Omental fat pad (tissue), 4 donors: ENCODE data around the gene ANKRD39. TPM values are rescaled to one million over a fixed set of nuclear protein-coding genes. Genes with fewer than 3 reads are reported as not detected.

Experiments
- ATAC-seq: fragments of 150-250 bp; one replicate; pipeline ENCODE4 v1.9.1; 2016; ENCODE audit warnings: mild to moderate bottlenecking, moderate library complexity; ENCODE audit not compliant: low FRiP score
- DNase-seq: peaks from one replicate; pipeline ENCODE4 v3.0.0-alpha.2; 2019; ENCODE audit warnings: low spot score
- total RNA-seq, 4 donors: library from RNA; depleted of rRNA; stranded (reverse); fragments of >200 nt; gene quantifications; one replicate each; pipeline ENCODE4 v1.1.0, GENCODE V29; 2016
- TF ChIP-seq, protein P1 (sequence below), 3 donors: fragments of 450-650 bp; IDR thresholded peaks; one replicate each; pipeline ENCODE4 v1.5.1; 2016 to 2017; ENCODE audit warnings: antibody characterized with exemption in 3 of 3, mild to moderate bottlenecking in 3 of 3, moderate library complexity in 2 of 3

Gene ANKRD39
- total RNA-seq, 4 donors from 2014 or later: 6.6 to 15.3 (median 10.3) TPM

DNA sequence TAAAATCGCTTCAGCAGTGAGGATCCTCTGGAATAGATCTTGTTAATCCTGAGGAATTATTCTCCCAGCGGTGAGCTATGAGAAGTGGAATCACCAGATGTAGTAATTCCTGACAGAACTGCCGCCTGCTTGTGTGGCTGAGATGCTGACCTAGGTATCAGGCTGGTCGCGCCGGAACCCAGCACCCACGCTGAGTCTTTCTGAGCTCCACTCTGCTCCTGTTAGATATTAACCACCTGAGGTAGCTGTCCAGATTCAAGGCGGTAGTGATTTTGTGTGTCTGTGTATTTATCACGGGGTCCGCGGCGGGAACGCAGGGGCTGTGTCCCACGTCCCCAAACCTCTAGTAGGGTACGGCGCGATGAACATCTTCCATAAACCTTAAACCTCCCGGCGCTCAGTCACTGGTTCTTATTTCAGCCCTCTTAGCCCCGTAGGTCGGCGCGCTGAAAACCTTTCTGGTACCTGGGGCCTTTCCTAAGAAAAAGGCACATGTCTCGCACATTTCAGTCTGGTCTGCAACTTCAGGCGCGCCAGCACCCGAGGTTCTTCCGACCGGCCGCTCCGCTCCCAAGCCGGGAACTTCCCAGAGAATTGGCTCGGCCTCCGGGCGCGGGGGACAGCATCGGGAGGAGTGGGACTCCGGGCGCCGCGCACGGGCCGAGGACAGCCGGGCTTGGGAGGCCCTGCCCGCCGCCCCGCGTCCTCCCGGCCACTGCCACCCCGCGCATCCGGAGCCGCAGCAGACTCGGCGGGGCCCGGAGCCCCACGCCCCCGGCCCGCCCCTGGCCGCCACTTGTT lies 42.3 kb downstream of the ANKRD39 start:
- TF ChIP-seq, protein P1, sequence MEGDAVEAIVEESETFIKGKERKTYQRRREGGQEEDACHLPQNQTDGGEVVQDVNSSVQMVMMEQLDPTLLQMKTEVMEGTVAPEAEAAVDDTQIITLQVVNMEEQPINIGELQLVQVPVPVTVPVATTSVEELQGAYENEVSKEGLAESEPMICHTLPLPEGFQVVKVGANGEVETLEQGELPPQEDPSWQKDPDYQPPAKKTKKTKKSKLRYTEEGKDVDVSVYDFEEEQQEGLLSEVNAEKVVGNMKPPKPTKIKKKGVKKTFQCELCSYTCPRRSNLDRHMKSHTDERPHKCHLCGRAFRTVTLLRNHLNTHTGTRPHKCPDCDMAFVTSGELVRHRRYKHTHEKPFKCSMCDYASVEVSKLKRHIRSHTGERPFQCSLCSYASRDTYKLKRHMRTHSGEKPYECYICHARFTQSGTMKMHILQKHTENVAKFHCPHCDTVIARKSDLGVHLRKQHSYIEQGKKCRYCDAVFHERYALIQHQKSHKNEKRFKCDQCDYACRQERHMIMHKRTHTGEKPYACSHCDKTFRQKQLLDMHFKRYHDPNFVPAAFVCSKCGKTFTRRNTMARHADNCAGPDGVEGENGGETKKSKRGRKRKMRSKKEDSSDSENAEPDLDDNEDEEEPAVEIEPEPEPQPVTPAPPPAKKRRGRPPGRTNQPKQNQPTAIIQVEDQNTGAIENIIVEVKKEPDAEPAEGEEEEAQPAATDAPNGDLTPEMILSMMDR (IDR thresholded peaks at IDR 0.05): no peak
- ATAC-seq (peak; percentile 37), DNase-seq (no peak)

DNA sequence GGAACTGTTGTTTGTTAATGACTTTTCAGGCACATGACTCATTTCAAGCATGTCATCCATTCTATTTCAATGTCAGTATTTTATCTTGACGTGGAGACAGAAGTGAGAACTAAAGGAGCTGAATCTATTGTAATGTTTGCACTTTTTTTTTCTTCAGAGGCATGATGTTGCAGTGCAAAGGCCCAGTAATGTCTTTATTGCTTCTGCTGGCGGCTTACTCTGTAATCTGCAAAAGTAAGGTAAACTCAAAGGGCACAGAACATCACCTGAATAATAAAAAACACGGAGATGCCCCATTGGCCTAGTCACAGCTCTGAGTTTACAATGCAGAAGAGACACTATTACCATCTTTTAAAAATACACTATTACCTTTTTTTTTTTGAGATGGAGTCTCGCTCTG lies 44.2 kb downstream of the ANKRD39 start:
- DNase-seq: no peak
- TF ChIP-seq, protein P1 (IDR thresholded peaks at IDR 0.05): no peak
- no peak for ATAC-seq

DNA sequence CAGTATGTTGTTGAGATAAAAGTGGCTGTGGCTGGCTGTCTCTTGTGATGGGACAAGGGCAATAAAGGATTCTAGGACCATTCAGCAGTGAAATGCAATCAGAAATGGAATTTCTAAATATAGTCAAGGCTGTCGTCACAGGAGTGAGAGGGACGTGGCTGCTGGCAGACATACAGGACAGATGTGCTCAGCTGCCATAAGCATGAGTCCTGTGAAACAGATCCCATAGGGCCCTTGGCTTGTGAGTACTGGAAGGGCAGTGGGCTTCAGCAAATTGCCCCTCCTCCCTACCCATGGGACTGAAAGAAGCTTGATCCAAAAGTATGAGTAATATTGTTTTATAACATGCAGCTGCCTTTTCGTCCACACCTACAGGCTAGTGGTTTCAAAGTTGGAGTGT lies 45.9 kb downstream of the ANKRD39 start:
- no peak for ATAC-seq
- TF ChIP-seq, protein P1 (IDR thresholded peaks at IDR 0.05): no peak
- no peak for DNase-seq

DNA sequence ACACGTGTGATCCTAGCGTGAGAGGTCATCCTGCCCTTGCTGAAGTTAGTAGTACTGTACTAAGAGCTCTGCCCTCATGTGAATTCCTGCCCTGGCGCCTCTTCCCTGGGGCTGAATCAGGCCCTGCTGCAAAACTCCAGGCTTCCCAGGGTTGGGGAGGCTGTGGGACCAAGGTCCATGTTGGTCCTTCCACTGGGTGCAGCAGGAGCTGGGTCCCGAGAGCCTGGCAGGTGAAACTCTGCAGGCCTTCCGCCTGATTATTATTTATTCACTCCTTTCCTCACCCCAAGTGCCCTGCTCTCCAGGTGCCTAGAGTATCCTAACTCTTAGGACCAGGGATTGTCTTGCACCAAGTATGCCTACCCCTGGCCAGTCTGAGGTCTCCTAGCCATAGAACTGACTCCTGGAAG lies 47.0 kb downstream of the ANKRD39 start:
- TF ChIP-seq, protein P1 (IDR thresholded peaks at IDR 0.05): no peak
- ATAC-seq (no peak), DNase-seq (no peak)

DNA sequence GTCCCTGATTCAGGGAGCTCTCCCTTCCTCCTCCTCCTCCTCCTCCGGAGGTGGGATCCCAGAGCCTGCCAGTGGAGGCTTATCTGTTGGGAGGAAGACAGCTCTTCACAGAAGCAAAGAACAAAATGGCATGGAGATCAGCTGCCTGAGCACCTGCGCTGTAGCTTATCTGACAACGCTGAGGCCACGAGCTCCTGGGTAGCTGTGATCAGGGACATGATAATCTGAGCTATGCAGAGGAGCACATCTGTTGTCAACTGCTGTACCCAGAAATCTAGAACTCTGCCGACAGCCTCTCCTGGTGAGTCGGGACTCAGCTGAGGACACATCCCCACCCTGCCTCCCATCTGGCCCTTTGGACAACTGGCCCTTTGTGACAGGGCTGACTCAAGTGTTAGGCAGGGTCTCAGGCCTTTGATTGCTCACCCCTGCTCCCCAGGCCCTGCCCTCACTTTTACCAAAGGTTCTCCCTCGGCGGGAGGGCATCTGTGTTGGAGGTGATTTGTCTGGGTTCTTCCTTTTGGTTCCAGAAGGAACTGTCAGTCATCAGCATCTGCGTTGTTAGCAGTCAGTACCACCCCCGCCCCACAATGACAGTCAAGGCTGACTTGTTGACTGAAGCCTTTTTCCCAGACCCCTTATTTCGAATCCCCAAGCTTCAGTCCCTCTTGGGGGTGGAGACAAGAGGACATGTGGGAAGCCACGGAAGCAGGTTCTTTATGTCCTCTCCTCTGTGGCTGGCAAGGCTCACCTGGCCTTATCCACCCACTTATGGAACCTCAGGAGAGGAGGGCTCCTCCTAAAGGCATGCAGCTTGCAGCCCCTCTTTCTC lies 47.6 kb downstream of the ANKRD39 start:
- no peak for ATAC-seq
- DNase-seq: no peak
- TF ChIP-seq, protein P1 (IDR thresholded peaks at IDR 0.05): no peak

DNA sequence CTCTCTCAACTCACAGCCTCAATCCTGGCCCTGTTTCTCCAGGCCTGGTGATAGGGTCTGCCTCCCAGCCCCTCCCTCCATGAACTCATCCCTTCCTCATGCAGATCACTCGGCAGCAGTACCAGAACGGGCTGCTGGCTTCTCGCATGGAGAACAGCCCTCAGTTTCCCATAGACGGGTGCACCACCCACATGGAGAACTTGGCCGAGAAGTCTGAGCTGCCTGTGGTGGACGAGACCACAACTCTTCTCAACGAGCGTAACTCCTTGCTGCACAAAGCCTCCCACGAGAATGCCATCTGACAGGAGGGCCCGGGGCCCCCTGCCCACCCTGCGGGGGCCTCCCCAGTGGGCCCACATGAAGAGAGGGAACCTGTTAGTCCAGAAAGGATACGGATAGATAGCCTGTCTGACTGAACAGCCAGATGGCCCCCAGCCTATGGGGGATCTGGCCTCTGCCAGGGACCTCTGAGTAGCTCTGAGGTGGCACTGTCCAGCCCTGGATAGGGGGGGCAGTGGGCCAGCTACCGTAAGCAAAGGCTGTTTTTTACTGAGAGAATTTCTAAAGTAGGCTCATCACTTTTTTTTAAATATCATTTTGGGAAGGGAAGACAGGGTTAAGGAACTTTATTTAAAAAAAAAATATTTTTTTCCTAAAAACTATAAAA lies 48.5 kb downstream of the ANKRD39 start:
- TF ChIP-seq, protein P1 (IDR thresholded peaks at IDR 0.05): no peak
- no peak for DNase-seq
- ATAC-seq: no peak
